A673 (cell line): ENCODE measurements around the gene ADAMTS14.

Experiments used
- CTCF ChIP-seq: fragments of 300-800, 200-600 bp; sonication (generic); conservative IDR thresholded peaks from 2 replicates; pipeline ENCODE4 v1.5.1; 2017; ENCODE audit warnings: low read depth, mild to moderate bottlenecking, antibody characterized with exemption, low read length, moderate library complexity, mixed read lengths
- EZH2 ChIP-seq: fragments of 200-600 bp; sonication (generic); IDR thresholded peaks from 2 replicates; pipeline ENCODE4 v1.6.1; 2017; ENCODE audit warnings: borderline replicate concordance, low read depth, mild to moderate bottlenecking, mixed read lengths, antibody characterized with exemption, low read length; ENCODE audit not compliant: poor library complexity, severe bottlenecking

- TF ChIP-seq CTCF (no peak), EZH2 (no peak)
Observed at GRCh38 chr10:70777063-70777875, 105.0 kb downstream of the ADAMTS14 start.
